NB4 (cell line): ENCODE data around the gene GALNT15.

ENCODE experiments used
- POLR2A ChIP-seq: IDR thresholded peaks from 2 replicates; pipeline ENCODE4 v1.6.1; 2011; ENCODE audit warnings: mild to moderate bottlenecking; ENCODE audit not compliant: insufficient read length; ENCODE audit errors: extremely low read depth
- TF ChIP-seq, protein P1 (sequence below): IDR thresholded peaks from one replicate; pipeline ENCODE4 v1.5.1; 2012; ENCODE audit warnings: low read depth, low read length

DNA sequence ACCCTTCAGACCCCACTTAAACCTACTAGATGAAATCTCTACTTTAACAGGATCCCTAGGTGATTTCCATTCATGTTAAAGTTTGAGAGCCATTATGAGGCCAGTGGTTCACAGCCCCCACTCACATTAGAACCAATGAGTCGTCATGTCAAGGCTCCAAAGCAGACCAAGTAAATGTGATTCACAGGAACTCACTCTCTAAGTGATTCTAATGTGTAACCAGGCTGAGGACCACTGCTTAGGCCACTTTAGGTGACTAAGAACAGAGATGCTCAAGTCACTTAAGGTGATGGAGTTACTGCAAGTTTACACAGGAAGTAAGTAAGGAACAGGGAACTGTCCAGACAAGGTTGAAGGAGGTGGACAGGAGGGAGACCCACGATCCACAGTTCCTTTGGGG, 7.7 kb downstream of the GALNT15 start:
- TF ChIP-seq, protein P1, sequence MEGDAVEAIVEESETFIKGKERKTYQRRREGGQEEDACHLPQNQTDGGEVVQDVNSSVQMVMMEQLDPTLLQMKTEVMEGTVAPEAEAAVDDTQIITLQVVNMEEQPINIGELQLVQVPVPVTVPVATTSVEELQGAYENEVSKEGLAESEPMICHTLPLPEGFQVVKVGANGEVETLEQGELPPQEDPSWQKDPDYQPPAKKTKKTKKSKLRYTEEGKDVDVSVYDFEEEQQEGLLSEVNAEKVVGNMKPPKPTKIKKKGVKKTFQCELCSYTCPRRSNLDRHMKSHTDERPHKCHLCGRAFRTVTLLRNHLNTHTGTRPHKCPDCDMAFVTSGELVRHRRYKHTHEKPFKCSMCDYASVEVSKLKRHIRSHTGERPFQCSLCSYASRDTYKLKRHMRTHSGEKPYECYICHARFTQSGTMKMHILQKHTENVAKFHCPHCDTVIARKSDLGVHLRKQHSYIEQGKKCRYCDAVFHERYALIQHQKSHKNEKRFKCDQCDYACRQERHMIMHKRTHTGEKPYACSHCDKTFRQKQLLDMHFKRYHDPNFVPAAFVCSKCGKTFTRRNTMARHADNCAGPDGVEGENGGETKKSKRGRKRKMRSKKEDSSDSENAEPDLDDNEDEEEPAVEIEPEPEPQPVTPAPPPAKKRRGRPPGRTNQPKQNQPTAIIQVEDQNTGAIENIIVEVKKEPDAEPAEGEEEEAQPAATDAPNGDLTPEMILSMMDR: no peak
- TF ChIP-seq POLR2A: no peak
